Cardiac muscle cell (in vitro differentiated cells and primary cell): ENCODE data around the gene ZNF286A. TPM values are rescaled to one million over a fixed set of nuclear protein-coding genes. Genes with fewer than 3 reads are reported as not detected.
"Not testable (repeated sequence)": the region's sequence is repeated elsewhere in the genome, so short reads cannot be mapped to it uniquely, and the experiment has no call there.

Source experiments
- DNase-seq, 2 donors: peaks; one replicate each; pipeline versions ENCODE4 v3.0.0 to v3.0.0-alpha.2; 2010 to 2017; ENCODE audit warnings: low read depth in 1 of 2, low spot score in 1 of 2
- H3K27ac ChIP-seq: fragments of 200-600 bp; sonication (generic); 2 replicates; pipeline ENCODE4 v1.5.1; 2016
- H3K27me3 ChIP-seq: fragments of 200-600 bp; sonication (generic); 2 replicates; pipeline ENCODE4 v1.6.0; 2016; ENCODE audit warnings: control low read depth
- H3K36me3 ChIP-seq: fragments of 200-600 bp; sonication (generic); 2 replicates; pipeline ENCODE4 v1.5.1; 2016; ENCODE audit warnings: control low read depth
- H3K4me1 ChIP-seq: fragments of 200-600 bp; sonication (generic); 2 replicates; pipeline ENCODE4 v1.8.1; 2017; ENCODE audit warnings: low read depth, mild to moderate bottlenecking, mixed run types
- H3K4me3 ChIP-seq: fragments of 200-600 bp; sonication (generic); 2 replicates; pipeline ENCODE4 v1.5.1; 2016; ENCODE audit warnings: mild to moderate bottlenecking
- H3K9me3 ChIP-seq: fragments of 200-600 bp; sonication (generic); 2 replicates; pipeline ENCODE4 v1.5.1; 2017; ENCODE audit warnings: low read depth, mild to moderate bottlenecking, control low read depth
- polyA plus RNA-seq: library from polyadenylated mRNA; unstranded; fragments of >200 nt; fragmentation: Nextera tagmentation; extraction: Ambion mirVana; gene quantifications from 2 replicates; pipeline ENCODE4 v1.2.1, GENCODE V29; 2016
- total RNA-seq: library from RNA; depleted of rRNA; stranded (reverse); fragments of >200 nt; gene quantifications from 2 replicates; pipeline ENCODE4 v1.2.3, GENCODE V29; 2016
- TF ChIP-seq, protein P1 (sequence below): IDR thresholded peaks from 2 replicates; pipeline ENCODE4 v1.5.1; 2012; ENCODE audit warnings: low read depth, mild to moderate bottlenecking, low read length

ZNF286A gene
- total and polyA plus RNA-seq, 2 experiments from 2014 or later, result 26.1 to 78.7 TPM

DNA sequence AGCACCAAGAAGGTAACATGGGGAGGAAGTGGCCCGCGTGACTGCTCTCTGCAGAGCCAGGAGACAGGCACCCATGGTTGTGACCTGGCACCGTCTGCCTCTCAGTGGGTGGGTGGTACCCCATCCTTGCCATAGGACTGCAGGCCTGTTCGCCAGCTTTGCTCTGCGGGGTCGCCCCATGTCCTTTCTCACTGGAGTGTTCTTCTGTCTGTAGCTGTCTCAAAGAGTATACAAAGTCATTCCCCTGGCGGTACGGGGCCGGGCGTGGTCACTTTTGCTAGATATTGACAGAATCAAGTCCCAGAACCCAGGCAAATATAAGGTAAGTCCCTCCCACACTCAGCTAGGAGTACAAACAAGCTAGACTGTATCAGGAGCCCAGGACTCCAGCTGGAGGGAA is 38.5 kb downstream of the ZNF286A start:
- Histone ChIP-seq H3K4me1 (no peaks in the 10 kb centered on the region), H3K27ac (no peak overlapping the region), H3K36me3 (no peaks in the 10 kb centered on the region), H3K4me3 (no peak overlapping the region), H3K9me3 (no peaks in the 10 kb centered on the region), H3K27me3 (no peaks in the 10 kb centered on the region)
- TF ChIP-seq, protein P1, sequence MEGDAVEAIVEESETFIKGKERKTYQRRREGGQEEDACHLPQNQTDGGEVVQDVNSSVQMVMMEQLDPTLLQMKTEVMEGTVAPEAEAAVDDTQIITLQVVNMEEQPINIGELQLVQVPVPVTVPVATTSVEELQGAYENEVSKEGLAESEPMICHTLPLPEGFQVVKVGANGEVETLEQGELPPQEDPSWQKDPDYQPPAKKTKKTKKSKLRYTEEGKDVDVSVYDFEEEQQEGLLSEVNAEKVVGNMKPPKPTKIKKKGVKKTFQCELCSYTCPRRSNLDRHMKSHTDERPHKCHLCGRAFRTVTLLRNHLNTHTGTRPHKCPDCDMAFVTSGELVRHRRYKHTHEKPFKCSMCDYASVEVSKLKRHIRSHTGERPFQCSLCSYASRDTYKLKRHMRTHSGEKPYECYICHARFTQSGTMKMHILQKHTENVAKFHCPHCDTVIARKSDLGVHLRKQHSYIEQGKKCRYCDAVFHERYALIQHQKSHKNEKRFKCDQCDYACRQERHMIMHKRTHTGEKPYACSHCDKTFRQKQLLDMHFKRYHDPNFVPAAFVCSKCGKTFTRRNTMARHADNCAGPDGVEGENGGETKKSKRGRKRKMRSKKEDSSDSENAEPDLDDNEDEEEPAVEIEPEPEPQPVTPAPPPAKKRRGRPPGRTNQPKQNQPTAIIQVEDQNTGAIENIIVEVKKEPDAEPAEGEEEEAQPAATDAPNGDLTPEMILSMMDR, result no peak
- no peak for DNase-seq

DNA sequence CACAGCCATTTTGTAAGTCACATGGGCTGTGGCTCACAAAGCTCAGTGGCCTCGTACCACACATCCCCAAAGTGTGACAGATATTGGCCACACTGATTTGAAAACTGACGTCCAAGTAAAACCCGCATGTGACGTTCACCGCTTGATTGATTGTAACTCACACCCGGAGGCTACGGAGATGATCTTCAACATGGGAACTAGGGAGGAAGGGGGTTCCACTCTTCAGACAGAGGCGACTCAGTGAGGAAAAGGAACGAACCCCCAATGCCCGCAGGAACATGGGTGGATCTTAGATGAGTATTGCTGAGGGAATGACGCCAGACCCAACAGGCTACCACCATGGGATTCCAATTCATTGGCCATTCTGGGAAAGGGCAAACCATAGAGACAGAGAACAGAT is 39.7 kb downstream of the ZNF286A start:
- H3K9me3 ChIP-seq, result not testable (repeated sequence)

DNA sequence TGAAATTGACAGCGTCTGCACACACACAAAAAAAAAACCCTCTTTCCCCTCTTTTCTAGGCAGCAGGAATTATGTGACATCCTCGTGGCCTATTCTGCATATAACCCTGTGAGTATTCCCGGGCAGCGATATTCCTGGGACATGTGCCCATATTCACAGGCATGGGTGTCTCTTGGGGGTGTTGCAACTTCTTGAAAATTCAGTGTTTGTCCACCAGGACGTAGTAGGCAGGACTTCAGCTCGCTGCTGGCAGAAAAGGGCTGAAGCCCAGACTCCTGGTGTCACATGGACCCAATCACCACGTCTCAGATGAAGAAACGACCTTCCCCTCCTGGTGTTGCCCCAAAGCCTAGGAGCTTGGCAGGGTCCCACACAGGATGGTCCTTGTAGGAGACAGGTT is 40.5 kb downstream of the ZNF286A start:
- not testable (repeated sequence) for H3K27ac ChIP-seq, H3K27me3 ChIP-seq, H3K9me3 ChIP-seq, H3K4me1 ChIP-seq, H3K4me3 ChIP-seq, H3K36me3 ChIP-seq
- DNase-seq, result peak in 1 of 2 donors; percentile 21

More for the DNA sequence above, 39.7 kb downstream of the ZNF286A start:
- H3K4me1 ChIP-seq, H3K4me3 ChIP-seq, H3K36me3 ChIP-seq, DNase-seq, H3K27ac ChIP-seq, H3K27me3 ChIP-seq: not testable (repeated sequence)

DNA sequence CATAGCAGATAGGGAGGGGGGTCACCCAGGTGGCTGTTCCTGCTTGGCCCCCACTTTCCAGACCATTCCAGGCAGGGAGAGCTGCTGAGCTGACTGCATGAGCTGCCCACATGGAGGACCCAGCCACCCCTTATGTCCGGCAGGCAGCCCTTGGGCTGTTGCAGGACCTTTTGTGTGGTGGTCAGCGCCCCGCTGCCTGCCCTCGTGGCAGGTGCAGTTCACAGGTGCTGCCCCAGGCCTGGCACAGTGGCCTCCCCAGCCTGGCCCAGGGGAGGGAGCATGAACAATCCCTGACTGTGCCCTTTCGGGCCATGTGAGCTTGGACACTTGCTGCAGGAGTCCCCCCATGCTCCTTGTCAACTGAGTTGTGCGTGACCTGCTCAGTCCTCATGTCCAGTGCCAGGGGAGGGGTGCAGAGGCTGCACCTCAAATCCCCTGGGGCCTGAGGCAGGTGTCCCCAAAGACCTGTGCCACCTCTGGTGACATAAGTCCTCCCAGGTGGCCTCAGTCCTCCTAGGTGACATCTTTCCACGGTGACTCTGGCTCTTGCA is 41.1 kb downstream of the ZNF286A start:
- Histone ChIP-seq H3K4me3 (no peak overlapping the region), H3K36me3 (no peaks in the 10 kb centered on the region), H3K4me1 (no peaks in the 10 kb centered on the region), H3K27ac (no peak overlapping the region), H3K27me3 (no peaks in the 10 kb centered on the region), H3K9me3 (no peaks in the 10 kb centered on the region)
- DNase-seq, result no peak
- TF ChIP-seq, protein P1, result no peak

DNA sequence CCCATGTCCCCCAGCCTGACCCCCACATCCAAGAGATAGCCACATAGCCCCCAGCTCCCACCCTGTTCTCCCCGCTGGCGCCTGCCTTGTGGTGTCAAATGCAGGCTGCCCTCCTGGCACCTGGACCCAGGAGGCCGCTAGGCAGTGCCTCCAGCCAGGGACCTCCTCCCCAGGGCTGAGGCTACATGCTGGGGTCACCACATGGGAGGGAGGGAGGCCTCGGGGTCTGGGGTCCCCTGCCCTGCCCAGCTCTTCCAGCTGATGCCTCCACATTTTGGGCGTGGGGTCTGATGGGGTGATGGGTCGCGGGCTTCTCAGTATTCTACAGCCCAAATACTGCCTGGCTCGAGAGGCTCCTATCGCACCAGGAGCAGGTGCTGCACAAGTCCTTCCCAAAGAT is 42.1 kb downstream of the ZNF286A start:
- H3K27ac ChIP-seq, result no peak overlapping the region
- TF ChIP-seq, protein P1, result no peak
- H3K4me1 ChIP-seq, result no peaks in the 10 kb centered on the region
- no peak overlapping the region for H3K4me3 ChIP-seq
- H3K27me3 ChIP-seq, result no peaks in the 10 kb centered on the region
- no peak for DNase-seq
- H3K36me3 ChIP-seq, result no peaks in the 10 kb centered on the region
- no peaks in the 10 kb centered on the region for H3K9me3 ChIP-seq

DNA sequence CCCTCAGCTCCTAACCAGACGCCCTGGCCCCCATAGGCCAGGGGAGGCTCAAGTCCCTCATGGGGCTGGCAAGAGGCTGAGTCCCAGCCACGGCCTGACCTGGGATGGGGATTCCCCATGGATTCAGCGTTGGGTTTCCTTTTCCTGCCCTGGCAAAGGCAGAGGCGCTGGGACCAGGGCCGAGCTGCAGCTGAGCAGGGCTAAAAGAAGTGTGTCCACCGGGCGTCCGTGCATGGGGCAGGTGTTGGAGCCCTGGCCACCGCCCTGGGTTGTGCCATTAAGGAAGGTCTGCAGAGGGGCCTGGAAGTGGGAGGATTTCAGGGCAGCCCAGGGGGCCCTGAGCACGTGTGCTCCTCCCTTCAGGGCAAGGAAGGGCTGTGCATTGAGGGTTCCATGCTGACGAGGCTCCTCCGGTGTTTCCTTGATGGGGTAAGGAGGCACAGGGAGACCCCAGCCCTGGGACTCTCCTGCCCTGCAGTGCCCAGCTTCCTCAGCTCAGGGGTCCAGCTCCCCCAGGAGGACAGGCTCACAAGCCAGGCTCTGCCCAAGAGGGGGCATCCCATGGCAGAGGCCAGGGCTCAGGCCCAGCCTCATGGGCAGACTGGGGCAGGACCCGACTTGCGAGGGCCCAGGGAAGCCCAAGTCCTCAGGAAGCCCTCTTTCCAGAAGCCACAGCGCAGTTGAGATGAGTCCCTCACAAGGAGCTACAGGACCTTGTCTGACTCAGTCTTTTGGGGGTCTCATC is 42.7 kb downstream of the ZNF286A start:
- Histone ChIP-seq H3K27ac (no peak overlapping the region), H3K4me1 (no peaks in the 10 kb centered on the region), H3K27me3 (no peaks in the 10 kb centered on the region), H3K9me3 (no peaks in the 10 kb centered on the region), H3K36me3 (no peaks in the 10 kb centered on the region), H3K4me3 (no peak overlapping the region)
- TF ChIP-seq, protein P1, result no peak
- DNase-seq, result no peak
